ENCODE measurements around the gene SHMT2.

SHMT2 gene

DNA sequence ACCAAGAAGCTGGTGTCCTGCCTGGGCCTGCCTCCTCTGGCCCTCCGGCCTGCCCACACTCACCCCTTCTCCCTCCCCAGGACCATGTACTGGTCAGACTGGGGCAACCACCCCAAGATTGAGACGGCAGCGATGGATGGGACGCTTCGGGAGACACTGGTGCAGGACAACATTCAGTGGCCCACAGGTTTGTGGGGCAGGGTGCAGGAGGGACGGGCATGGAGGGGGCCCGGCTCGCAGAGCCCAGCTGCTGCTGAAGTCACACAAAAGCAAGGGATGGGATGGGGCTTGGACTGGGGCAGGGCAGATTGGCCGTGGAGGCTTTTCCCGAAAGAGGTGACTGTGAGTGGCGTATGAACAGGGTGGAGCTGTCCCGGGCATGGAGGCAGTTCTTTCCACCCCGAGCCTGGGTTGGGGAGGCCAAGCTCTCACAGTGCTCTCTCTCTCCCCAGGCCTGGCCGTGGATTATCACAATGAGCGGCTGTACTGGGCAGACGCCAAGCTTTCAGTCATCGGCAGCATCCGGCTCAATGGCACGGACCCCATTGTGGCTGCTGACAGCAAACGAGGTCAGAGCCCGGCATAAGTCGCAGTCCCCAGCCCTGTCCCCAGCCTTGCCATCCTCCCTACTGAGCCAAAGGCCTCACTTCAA lies 20.8 kb upstream of the SHMT2 start:
- Histone ChIP-seq H3K4me3 (ENCODE audit: low read depth, low read length) (no peak overlapping the region), H3K27me3 (ENCODE audit: insufficient read depth, low read depth, severe bottlenecking) (no peaks in the 10 kb centered on the region), H3K9me3 (ENCODE audit: severe bottlenecking) (no peaks in the 10 kb centered on the region), H3K36me3 (no peaks in the 10 kb centered on the region), H3K27ac (no peak overlapping the region)
- no peak for DNase-seq
- TF ChIP-seq CTCF (IDR thresholded peaks at IDR 0.05; ENCODE audit: low read depth, low read length), result no peak

DNA sequence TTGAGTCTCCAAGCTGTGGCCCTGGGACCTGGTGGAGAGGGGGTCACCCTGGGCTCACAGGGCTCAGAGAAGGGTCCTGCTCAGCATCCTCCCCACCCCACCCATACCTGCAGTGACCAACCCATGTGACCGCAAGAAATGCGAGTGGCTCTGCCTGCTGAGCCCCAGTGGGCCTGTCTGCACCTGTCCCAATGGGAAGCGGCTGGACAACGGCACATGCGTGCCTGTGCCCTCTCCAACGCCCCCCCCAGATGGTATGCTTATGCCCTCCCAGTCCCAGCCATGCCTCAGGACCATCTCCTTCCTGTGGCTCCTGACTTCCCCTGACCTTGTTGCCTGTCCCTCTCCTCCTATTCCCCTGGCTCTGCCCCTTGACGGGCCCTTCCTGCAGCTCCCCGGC lies 19.6 kb upstream of the SHMT2 start:
- no peaks in the 10 kb centered on the region for H3K9me3 ChIP-seq (ENCODE audit: severe bottlenecking)
- no peak overlapping the region for H3K27ac ChIP-seq
- no peak for TF ChIP-seq CTCF (IDR thresholded peaks at IDR 0.05; ENCODE audit: low read depth, low read length)
- DNase-seq, result no peak
- H3K4me3 ChIP-seq (ENCODE audit: low read depth, low read length), result no peak overlapping the region
- H3K27me3 ChIP-seq (ENCODE audit: insufficient read depth, low read depth, severe bottlenecking), result no peaks in the 10 kb centered on the region
- no peaks in the 10 kb centered on the region for H3K36me3 ChIP-seq

DNA sequence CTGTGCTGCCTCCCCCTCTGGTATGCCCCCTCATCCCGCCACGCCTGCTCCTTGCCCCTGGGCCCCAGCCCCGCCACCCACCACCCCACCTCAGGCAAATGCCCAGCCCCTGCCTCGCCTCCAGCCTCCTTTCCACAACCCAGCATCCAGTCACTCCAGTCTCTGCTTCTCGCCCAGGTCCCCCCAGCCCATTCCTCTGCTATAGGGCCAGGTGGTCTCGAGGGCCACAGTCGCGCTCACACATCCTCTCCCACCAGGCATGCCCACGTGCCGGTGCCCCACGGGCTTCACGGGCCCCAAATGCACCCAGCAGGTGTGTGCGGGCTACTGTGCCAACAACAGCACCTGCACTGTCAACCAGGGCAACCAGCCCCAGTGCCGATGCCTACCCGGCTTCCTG lies 19.1 kb upstream of the SHMT2 start:
- Histone ChIP-seq H3K36me3 (no peaks in the 10 kb centered on the region), H3K4me3 (ENCODE audit: low read depth, low read length) (no peak overlapping the region), H3K9me3 (ENCODE audit: severe bottlenecking) (no peaks in the 10 kb centered on the region), H3K27me3 (ENCODE audit: insufficient read depth, low read depth, severe bottlenecking) (peaks cover 2% of the 10 kb centered on the region), H3K27ac (no peak overlapping the region)
- no peak for TF ChIP-seq CTCF (IDR thresholded peaks at IDR 0.05; ENCODE audit: low read depth, low read length)
- no peak for DNase-seq

GRCh38 chr12:57210926-57211692 lies 18.4 kb upstream of the SHMT2 start:
- H3K4me3 ChIP-seq (ENCODE audit: low read depth, low read length), result no peak overlapping the region
- no peak overlapping the region for H3K27ac ChIP-seq
- no peak for DNase-seq
- H3K27me3 ChIP-seq (ENCODE audit: insufficient read depth, low read depth, severe bottlenecking), result peaks cover 9% of the 10 kb centered on the region
- no peaks in the 10 kb centered on the region for H3K9me3 ChIP-seq (ENCODE audit: severe bottlenecking)
- TF ChIP-seq CTCF (IDR thresholded peaks at IDR 0.05; ENCODE audit: low read depth, low read length), result no peak
- H3K36me3 ChIP-seq, result no peaks in the 10 kb centered on the region

- peaks cover 12% of the 10 kb centered on the region for H3K27me3 ChIP-seq (ENCODE audit: insufficient read depth, low read depth, severe bottlenecking)
- DNase-seq, result no peak
- no peak for TF ChIP-seq CTCF (IDR thresholded peaks at IDR 0.05; ENCODE audit: low read depth, low read length)
- H3K27ac ChIP-seq, result no peak overlapping the region
- H3K36me3 ChIP-seq, result no peaks in the 10 kb centered on the region
- H3K9me3 ChIP-seq (ENCODE audit: severe bottlenecking), result no peaks in the 10 kb centered on the region
- no peak overlapping the region for H3K4me3 ChIP-seq (ENCODE audit: low read depth, low read length)
These were observed 17.5 kb upstream of the SHMT2 start for GRCh38 chr12:57211791-57212700.
